SKM-1 treated with dmso at 0.1 percent for 144 hours (cell line): Measurements from ENCODE around the gene SARNP.

Experiments
- DNase-seq: peaks from one replicate; lab custom pipeline; 2025; ENCODE audit not compliant: unreplicated experiment; lab: John Stamatoyannopoulos, UW

The SARNP gene

GRCh38 chr12:55726971-55727370 is 90.6 kb downstream of the SARNP start:
- DNase-seq = no peak

DNA sequence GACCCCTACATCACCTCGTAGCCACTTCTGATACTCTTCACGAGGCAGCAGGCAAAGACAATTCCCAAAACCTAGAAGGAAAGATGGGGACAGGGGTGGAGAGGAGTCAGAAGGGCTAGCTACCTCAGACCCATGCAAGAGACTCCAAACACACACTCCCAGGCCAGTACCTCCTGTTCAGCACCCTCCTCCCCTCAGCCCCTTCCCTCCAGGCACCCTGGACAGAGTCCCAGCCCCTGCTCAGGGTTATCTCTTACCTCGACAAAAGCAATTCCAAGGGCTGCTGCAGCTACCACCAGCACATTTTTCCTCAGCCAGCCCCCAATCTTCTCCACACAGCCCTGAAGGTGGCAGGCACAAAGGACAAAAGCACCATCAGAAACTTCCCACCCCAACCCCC is 92.0 kb downstream of the SARNP start:
- no peak for DNase-seq

DNA sequence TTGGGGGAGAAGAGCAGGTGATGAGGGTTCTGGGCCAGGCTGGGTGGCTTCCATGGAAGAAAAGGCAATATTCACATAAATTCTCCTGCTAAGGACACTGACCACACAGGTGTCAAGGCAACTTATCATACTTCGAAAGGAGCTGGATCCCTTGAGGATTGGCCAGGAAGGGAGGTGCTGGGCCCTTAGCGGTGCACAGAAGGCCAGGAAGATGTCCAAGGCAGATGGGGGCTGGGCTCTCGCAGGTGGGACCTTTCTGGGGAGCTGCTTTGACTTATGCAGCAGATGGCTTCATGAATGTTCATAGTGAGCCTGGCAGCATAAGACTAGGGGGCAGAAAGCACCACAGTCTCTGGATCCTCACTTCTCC is 92.6 kb downstream of the SARNP start:
- no peak for DNase-seq

- DNase-seq = no peak
Measured at GRCh38 chr12:55724226-55724939, 93.1 kb downstream of the SARNP start.

- no peak for DNase-seq
Measured at GRCh38 chr12:55723516-55724225, 93.9 kb downstream of the SARNP start.

DNA sequence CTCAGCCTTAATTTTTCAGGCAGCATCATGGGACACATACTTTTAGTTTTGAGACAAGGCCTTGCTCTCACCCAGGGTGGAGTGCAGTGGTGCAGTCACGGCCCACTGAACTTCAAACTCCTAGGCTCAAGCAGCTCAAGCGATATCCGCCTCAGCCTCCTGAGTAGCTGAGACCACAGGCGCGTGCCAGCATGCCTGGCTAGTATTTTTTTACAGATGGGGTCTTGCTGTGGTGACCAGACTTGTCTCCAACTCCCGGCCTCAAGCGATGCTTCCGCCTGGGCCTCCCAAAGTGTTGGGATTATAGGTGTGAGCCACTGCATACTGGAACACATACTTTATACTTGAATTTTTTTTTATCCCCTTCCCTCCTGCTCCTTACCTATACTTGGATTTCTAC is 94.6 kb downstream of the SARNP start:
- no peak for DNase-seq

GRCh38 chr12:55721601-55722213 is 95.8 kb downstream of the SARNP start:
- DNase-seq = no peak

DNA sequence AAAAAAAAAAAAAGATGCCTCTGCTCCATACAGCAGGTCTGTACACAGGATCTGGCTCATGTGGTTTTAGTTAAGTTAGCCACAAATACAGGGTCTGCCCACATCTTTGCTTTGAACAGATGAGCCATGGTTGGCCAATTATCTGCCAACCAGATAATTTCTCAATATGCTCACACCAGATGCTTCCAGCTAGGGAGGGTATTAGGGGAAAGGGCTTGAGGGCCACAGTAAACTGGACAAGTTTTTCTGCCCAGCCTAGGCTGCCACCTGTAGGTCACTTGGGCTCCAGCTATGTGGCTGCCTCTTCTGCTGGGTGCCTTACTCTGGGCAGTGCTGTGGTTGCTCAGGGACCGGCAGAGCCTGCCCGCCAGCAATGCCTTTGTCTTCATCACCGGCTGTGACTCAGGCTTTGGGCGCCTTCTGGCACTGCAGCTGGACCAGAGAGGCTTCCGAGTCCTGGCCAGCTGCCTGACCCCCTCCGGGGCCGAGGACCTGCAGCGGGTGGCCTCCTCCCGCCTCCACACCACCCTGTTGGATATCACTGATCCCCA is 96.6 kb downstream of the SARNP start:
- peak; percentile 19 for DNase-seq

GRCh38 chr12:55720071-55720564 is 97.4 kb downstream of the SARNP start, which contains the start of gene RDH5:
RDH5 (plus strand) TSS chr12:55720393; CDS start chr12:55721185, 792 bp downstream.
- no peak for DNase-seq

- DNase-seq = no peak
Measured at GRCh38 chr12:55719371-55719770, 98.2 kb downstream of the SARNP start.

- no peak for DNase-seq
Measured at GRCh38 chr12:55718624-55719275, 98.8 kb downstream of the SARNP start.

- DNase-seq = no peak
Measured at GRCh38 chr12:55718015-55718414, 99.5 kb downstream of the SARNP start.

GRCh38 chr12:55717011-55718007 is 100.2 kb downstream of the SARNP start:
- DNase-seq = no peak

- DNase-seq = no peak
Measured at GRCh38 chr12:55716582-55716957, 101.0 kb downstream of the SARNP start.

DNA sequence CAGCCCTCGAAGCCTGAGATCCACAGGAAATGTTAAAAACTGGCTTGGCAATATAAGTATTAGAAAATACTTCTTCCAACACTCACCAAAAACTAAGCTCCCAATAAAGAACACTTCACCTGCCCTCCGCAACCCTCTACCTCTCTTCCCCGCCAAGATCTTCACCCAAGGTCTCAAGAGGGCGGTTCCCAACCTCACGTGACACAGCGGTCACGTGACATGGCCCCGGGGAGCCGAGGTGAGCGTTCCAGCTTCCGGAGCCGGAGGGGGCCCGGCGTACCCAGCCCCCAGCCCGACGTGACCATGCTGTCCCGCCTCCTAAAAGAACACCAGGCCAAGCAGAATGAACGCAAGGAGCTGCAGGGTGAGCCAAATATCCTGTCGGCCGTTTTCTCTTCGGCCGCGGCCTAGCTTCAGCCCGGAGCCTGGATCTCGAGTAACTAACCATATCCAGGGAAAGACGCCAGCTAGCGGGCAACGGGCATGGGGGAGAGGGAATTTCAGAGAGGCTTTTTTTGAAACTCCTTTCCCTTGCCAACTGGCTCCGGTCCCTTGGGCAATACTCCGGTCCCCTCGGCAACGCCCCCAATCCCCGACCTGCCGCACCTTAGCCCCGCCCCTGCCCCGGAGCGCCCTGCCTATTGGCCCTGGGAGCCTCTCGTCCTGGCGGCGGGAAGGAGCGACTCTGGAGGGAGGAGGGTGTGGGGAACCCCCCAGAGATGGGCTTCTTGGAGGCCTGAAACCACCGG is 101.5 kb downstream of the SARNP start, which contains the start of gene BLOC1S1:
TSS of gene BLOC1S1 (plus strand) at position 214 of the 749 bp plus-strand sequence. CDS start at position 220, 6 bp downstream.
- DNase-seq = peak; percentile 51

- DNase-seq = no peak
Measured at GRCh38 chr12:55715169-55715764, 102.3 kb downstream of the SARNP start.

GRCh38 chr12:55713721-55714120 is 103.8 kb downstream of the SARNP start:
- no peak for DNase-seq

GRCh38 chr12:55712700-55713415 is 104.7 kb downstream of the SARNP start:
- no peak for DNase-seq
